Measurements from ENCODE around the gene AJAP1.

DNA sequence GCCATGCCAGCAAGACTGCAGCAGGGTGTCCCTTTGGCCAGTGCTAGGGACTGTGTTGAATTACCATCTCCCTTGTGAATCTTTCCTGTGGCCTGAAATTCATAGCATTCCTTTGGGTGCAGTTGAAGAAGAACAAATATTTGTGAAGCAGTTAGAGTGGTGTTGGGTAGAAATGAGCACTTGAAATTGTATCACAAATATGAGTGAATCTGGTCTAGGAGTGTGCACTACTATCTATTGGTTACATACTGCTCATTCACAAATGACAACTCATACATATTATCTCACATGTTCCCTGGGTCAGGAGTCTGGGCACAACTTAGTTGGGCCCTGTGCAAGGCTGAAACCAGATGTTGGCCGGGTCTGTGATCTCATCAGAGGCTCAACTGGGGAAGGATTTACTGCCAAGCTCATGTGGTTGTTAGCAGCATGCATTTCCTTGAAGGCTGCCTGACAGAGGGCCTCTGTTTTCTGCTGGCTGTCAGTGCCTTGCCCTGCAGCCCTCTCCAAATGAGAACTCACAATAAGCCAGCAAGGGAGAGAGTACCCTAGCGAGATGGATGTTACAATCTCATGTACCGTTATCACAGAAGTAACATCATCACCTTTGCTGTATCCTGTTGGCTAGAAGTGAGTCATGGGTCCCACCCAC lies 23.8 kb downstream of the AJAP1 start:
- TF ChIP-seq, protein P1, sequence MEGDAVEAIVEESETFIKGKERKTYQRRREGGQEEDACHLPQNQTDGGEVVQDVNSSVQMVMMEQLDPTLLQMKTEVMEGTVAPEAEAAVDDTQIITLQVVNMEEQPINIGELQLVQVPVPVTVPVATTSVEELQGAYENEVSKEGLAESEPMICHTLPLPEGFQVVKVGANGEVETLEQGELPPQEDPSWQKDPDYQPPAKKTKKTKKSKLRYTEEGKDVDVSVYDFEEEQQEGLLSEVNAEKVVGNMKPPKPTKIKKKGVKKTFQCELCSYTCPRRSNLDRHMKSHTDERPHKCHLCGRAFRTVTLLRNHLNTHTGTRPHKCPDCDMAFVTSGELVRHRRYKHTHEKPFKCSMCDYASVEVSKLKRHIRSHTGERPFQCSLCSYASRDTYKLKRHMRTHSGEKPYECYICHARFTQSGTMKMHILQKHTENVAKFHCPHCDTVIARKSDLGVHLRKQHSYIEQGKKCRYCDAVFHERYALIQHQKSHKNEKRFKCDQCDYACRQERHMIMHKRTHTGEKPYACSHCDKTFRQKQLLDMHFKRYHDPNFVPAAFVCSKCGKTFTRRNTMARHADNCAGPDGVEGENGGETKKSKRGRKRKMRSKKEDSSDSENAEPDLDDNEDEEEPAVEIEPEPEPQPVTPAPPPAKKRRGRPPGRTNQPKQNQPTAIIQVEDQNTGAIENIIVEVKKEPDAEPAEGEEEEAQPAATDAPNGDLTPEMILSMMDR (IDR thresholded peaks at IDR 0.05), result no peak
- no peak for TF ChIP-seq POLR2A (IDR thresholded peaks at IDR 0.05)

All from breast epithelium (tissue), 3 donors.